KMS-11 (cell line): ENCODE results near the gene ASCL5.

Source experiments
- H2AFZ ChIP-seq: fragments of 200-600 bp; sonication (generic); 2 replicates; pipeline ENCODE4 v1.6.1; 2016; ENCODE audit warnings: antibody characterized with exemption, mixed run types, low read depth
- H3K27ac ChIP-seq: fragments of 200-600 bp; sonication (generic); 2 replicates; pipeline ENCODE4 v1.6.1; 2016; ENCODE audit warnings: mild to moderate bottlenecking, mixed run types
- H3K27me3 ChIP-seq: fragments of 200-600 bp; sonication (generic); 2 replicates; pipeline ENCODE4 v1.6.1; 2017; ENCODE audit warnings: mild to moderate bottlenecking, low read depth, mixed run types, moderate library complexity; ENCODE audit not compliant: insufficient read depth
- H3K36me3 ChIP-seq: fragments of 200-600 bp; sonication (generic); 2 replicates; pipeline ENCODE4 v1.6.1; 2017; ENCODE audit warnings: mild to moderate bottlenecking, mixed run types; ENCODE audit not compliant: insufficient read depth
- H3K4me1 ChIP-seq: fragments of 200-600 bp; sonication (generic); 2 replicates; pipeline ENCODE4 v1.6.1; 2016; ENCODE audit warnings: mild to moderate bottlenecking, low read depth, mixed run types; ENCODE audit not compliant: poor library complexity, severe bottlenecking
- H3K4me2 ChIP-seq: fragments of 200-600 bp; sonication (generic); 2 replicates; pipeline ENCODE4 v1.7.0; 2016; ENCODE audit warnings: mild to moderate bottlenecking, mixed run types
- H3K4me3 ChIP-seq: fragments of 200-600 bp; sonication (generic); IDR thresholded peaks from 2 replicates; pipeline ENCODE4 v1.6.1; 2017; ENCODE audit warnings: low read depth, low read length, mixed read lengths; ENCODE audit not compliant: insufficient read depth
- H3K79me2 ChIP-seq: fragments of 200-600 bp; sonication (generic); 2 replicates; pipeline ENCODE4 v1.6.1; 2016; ENCODE audit warnings: low read depth, mixed run types; ENCODE audit not compliant: insufficient read depth
- H3K9ac ChIP-seq: fragments of 200-600 bp; sonication (generic); 2 replicates; pipeline ENCODE4 v1.6.1; 2016; ENCODE audit warnings: mild to moderate bottlenecking, mixed run types
- H4K20me1 ChIP-seq: fragments of 200-600 bp; sonication (generic); 2 replicates; pipeline ENCODE4 v1.6.1; 2016; ENCODE audit warnings: mild to moderate bottlenecking, mixed run types; ENCODE audit not compliant: insufficient read depth
- TF ChIP-seq, protein P1 (sequence below): fragments of 200-600 bp; sonication (generic); conservative IDR thresholded peaks from 2 replicates; pipeline ENCODE4 v1.6.1; 2017; ENCODE audit warnings: low read depth, mild to moderate bottlenecking, antibody characterized with exemption, low read length, moderate library complexity, mixed read lengths

The ASCL5 gene

GRCh38 chr1:201085902-201086735 is 40.9 kb downstream of the ASCL5 start:
- Histone ChIP-seq H3K36me3 (no peaks in the 10 kb centered on the region), H3K4me1 (no peaks in the 10 kb centered on the region), H3K27me3 (no peaks in the 10 kb centered on the region), H3K4me3 (no peak overlapping the region), H2AFZ (no peak overlapping the region), H4K20me1 (no peaks in the 10 kb centered on the region), H3K27ac (no peak overlapping the region), H3K4me2 (no peak overlapping the region), H3K79me2 (no peaks in the 10 kb centered on the region), H3K9ac (no peak overlapping the region)
- TF ChIP-seq, protein P1, sequence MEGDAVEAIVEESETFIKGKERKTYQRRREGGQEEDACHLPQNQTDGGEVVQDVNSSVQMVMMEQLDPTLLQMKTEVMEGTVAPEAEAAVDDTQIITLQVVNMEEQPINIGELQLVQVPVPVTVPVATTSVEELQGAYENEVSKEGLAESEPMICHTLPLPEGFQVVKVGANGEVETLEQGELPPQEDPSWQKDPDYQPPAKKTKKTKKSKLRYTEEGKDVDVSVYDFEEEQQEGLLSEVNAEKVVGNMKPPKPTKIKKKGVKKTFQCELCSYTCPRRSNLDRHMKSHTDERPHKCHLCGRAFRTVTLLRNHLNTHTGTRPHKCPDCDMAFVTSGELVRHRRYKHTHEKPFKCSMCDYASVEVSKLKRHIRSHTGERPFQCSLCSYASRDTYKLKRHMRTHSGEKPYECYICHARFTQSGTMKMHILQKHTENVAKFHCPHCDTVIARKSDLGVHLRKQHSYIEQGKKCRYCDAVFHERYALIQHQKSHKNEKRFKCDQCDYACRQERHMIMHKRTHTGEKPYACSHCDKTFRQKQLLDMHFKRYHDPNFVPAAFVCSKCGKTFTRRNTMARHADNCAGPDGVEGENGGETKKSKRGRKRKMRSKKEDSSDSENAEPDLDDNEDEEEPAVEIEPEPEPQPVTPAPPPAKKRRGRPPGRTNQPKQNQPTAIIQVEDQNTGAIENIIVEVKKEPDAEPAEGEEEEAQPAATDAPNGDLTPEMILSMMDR = peak; percentile 68

- TF ChIP-seq, protein P1 = no peak
- H3K27me3 ChIP-seq = 0 out of 2 replicates have a peak, but pooled peaks cover 3% of the 10 kb centered on the region
Observed at GRCh38 chr1:201084295-201084694, 42.7 kb downstream of the ASCL5 start.

DNA sequence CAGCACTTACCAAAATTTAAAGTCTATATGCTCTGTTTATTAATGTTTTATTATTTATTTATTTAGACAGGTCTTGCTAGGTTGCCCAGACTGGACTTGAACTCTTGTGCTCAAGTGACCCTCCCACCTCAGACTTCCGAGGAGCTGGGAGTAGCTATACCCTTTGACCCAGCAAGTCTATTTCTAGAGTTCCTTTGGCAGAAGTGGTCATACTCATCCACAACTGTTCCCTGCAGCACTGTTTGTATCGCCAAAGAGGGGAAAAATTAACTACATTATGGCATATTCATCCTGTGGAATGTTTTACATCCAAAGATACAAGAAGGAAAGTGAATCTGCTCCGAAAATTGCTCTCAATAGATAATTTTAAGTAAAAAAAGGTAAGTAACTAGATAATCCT is 43.2 kb downstream of the ASCL5 start:
- Histone ChIP-seq H3K4me3 (no peak overlapping the region), H3K27ac (no peak overlapping the region), H4K20me1 (no peaks in the 10 kb centered on the region), H3K4me1 (no peaks in the 10 kb centered on the region), H3K4me2 (no peak overlapping the region), H3K36me3 (no peaks in the 10 kb centered on the region), H2AFZ (no peak overlapping the region), H3K79me2 (no peaks in the 10 kb centered on the region), H3K9ac (no peak overlapping the region), H3K27me3 (0 out of 2 replicates have a peak, but pooled peaks cover 3% of the 10 kb centered on the region)
- TF ChIP-seq, protein P1 = no peak

More at GRCh38 chr1:201084295-201084694, 42.7 kb downstream of the ASCL5 start:
- Histone ChIP-seq H3K9ac (no peak overlapping the region), H3K79me2 (no peaks in the 10 kb centered on the region), H3K4me1 (no peaks in the 10 kb centered on the region), H3K4me2 (no peak overlapping the region), H3K4me3 (no peak overlapping the region), H3K36me3 (no peaks in the 10 kb centered on the region), H2AFZ (no peak overlapping the region), H4K20me1 (no peaks in the 10 kb centered on the region), H3K27ac (no peak overlapping the region)

DNA sequence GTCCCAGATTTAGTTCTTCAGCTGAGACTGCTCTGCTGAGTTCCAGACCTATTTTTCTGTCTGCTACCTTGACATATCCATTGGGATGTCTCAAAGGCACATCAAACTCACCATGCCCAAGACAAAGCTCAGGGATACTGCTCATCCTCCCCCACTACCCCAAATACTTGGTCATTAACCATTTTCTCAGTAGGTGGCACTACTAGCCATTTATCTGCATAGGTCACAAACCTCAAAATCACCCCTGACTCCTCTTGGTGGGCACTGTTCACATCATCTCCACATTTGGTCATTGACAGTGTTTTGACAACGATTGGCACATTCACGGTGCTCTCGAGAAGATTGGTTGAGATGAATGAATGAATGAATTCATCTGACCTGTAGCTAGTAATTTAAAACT is 46.8 kb downstream of the ASCL5 start:
- H4K20me1 ChIP-seq = no peaks in the 10 kb centered on the region
- H3K27ac ChIP-seq = no peak overlapping the region
- no peak overlapping the region for H2AFZ ChIP-seq
- H3K9ac ChIP-seq = no peak overlapping the region
- no peaks in the 10 kb centered on the region for H3K79me2 ChIP-seq
- TF ChIP-seq, protein P1 = peak; percentile 27; the same call in 1 of the 2 replicates
- no peaks in the 10 kb centered on the region for H3K4me1 ChIP-seq
- no peak overlapping the region for H3K4me2 ChIP-seq
- no peaks in the 10 kb centered on the region for H3K36me3 ChIP-seq
- no peak overlapping the region for H3K4me3 ChIP-seq
- peaks cover 3% of the 10 kb centered on the region; the same call in 1 of the 2 replicates for H3K27me3 ChIP-seq
